K562 (cell line): ENCODE results near the gene OR2V1. TPM values are rescaled to one million over a fixed set of nuclear protein-coding genes. Genes with fewer than 3 reads are reported as not detected.
A peak's percentile ranks its signal among the peaks of the same experiment; 100 is the strongest.

Source experiments
- GATAD2B ChIP-seq: fragments of 450-650 bp; IDR thresholded peaks from 2 replicates; pipeline ENCODE4 v1.6.1; 2017; ENCODE audit warnings: mild to moderate bottlenecking, borderline replicate concordance
- NBN ChIP-seq: fragments of 450-650 bp; IDR thresholded peaks from 2 replicates; pipeline ENCODE4 v1.6.1; 2016; ENCODE audit warnings: low read depth, mild to moderate bottlenecking
- NR2C1 ChIP-seq, 2 experiments: fragments of 450-650 bp; IDR thresholded peaks; 2 replicates each; pipeline ENCODE4 v1.6.1; 2017; ENCODE audit warnings: mild to moderate bottlenecking in 2 of 2, antibody characterized with exemption in 1 of 2, inconsistent platforms in 1 of 2, missing compliant biosample characterization in 1 of 2, missing genetic modification characterization in 1 of 2
- ZNF318 ChIP-seq, 2 experiments: fragments of 450-650 bp; IDR thresholded peaks; 2 replicates each; pipeline ENCODE4 v1.6.1; 2016; ENCODE audit warnings: mild to moderate bottlenecking in 2 of 2, borderline replicate concordance in 1 of 2, low read depth in 1 of 2, moderate library complexity in 1 of 2
- polyA plus RNA-seq, 8 experiments: library from polyadenylated mRNA; depleted of rRNA in 4 of 8; stranded (reverse) in 5 of 8; unstranded in 3 of 8; fragments of >200 nt; fragmentation: Nextera tagmentation in 2 of 8; fragmentation: Illumina TruSeq in 1 of 8; extraction: Ambion mirVana in 2 of 8; extraction: Trizol in 1 of 8; gene quantifications; 2 replicates each; pipeline versions ENCODE4 v1.2.1 to v1.2.3, GENCODE V29; 2011 to 2014; ENCODE audit warnings: inconsistent platforms in 1 of 8, missing spikeins in 1 of 8
- total RNA-seq, 7 experiments: library from RNA; depleted of rRNA in 6 of 7; stranded (reverse); fragments of >200 nt in 6 of 7; fragmentation: Illumina TruSeq in 2 of 7; extraction: Trizol in 2 of 7; gene quantifications; 2 replicates each; pipeline versions ENCODE4 v1.2.1 to v1.2.3, GENCODE V29; 2011 to 2021; ENCODE audit warnings: low replicate concordance in 1 of 7
- TF ChIP-seq, protein P1 (sequence below): fragments of 450-650 bp; IDR thresholded peaks from 2 replicates; pipeline ENCODE4 v1.6.1; 2016; ENCODE audit warnings: mild to moderate bottlenecking, moderate library complexity
- TF ChIP-seq, protein P2 (sequence below): fragments of 250-450 bp; sonication (Bioruptor Pico); IDR thresholded peaks from 2 replicates; pipeline ENCODE4 v1.5.0; 2020; ENCODE audit warnings: mild to moderate bottlenecking

Gene OR2V1
- total and polyA plus RNA-seq, 9 of the 15 experiments (the other 6 are each of a cell fraction or from before 2014, with no cell fraction given): 0.04 to 0.28 (median 0.15) TPM; not detected in 5

DNA sequence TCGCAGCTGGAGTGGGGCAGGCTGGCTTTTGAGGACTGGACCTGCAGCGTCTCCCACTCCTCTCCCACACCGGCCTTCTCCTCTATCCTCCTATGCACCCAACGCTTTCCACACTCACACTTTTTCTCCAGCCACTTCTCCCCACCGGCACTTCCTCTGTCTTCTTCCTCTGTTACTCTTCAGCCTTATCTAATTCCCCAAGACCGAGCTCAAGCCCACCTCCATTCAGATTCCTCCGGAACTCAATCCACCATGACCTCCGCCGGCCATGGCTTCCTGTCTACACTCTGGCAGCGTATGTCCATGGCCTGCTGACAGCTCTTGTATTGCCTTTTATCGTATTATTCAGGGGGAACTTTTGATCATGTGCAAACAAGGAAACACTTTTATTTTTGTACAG is 545 bp upstream of the OR2V1 start (continued):
- TF ChIP-seq, protein P1, sequence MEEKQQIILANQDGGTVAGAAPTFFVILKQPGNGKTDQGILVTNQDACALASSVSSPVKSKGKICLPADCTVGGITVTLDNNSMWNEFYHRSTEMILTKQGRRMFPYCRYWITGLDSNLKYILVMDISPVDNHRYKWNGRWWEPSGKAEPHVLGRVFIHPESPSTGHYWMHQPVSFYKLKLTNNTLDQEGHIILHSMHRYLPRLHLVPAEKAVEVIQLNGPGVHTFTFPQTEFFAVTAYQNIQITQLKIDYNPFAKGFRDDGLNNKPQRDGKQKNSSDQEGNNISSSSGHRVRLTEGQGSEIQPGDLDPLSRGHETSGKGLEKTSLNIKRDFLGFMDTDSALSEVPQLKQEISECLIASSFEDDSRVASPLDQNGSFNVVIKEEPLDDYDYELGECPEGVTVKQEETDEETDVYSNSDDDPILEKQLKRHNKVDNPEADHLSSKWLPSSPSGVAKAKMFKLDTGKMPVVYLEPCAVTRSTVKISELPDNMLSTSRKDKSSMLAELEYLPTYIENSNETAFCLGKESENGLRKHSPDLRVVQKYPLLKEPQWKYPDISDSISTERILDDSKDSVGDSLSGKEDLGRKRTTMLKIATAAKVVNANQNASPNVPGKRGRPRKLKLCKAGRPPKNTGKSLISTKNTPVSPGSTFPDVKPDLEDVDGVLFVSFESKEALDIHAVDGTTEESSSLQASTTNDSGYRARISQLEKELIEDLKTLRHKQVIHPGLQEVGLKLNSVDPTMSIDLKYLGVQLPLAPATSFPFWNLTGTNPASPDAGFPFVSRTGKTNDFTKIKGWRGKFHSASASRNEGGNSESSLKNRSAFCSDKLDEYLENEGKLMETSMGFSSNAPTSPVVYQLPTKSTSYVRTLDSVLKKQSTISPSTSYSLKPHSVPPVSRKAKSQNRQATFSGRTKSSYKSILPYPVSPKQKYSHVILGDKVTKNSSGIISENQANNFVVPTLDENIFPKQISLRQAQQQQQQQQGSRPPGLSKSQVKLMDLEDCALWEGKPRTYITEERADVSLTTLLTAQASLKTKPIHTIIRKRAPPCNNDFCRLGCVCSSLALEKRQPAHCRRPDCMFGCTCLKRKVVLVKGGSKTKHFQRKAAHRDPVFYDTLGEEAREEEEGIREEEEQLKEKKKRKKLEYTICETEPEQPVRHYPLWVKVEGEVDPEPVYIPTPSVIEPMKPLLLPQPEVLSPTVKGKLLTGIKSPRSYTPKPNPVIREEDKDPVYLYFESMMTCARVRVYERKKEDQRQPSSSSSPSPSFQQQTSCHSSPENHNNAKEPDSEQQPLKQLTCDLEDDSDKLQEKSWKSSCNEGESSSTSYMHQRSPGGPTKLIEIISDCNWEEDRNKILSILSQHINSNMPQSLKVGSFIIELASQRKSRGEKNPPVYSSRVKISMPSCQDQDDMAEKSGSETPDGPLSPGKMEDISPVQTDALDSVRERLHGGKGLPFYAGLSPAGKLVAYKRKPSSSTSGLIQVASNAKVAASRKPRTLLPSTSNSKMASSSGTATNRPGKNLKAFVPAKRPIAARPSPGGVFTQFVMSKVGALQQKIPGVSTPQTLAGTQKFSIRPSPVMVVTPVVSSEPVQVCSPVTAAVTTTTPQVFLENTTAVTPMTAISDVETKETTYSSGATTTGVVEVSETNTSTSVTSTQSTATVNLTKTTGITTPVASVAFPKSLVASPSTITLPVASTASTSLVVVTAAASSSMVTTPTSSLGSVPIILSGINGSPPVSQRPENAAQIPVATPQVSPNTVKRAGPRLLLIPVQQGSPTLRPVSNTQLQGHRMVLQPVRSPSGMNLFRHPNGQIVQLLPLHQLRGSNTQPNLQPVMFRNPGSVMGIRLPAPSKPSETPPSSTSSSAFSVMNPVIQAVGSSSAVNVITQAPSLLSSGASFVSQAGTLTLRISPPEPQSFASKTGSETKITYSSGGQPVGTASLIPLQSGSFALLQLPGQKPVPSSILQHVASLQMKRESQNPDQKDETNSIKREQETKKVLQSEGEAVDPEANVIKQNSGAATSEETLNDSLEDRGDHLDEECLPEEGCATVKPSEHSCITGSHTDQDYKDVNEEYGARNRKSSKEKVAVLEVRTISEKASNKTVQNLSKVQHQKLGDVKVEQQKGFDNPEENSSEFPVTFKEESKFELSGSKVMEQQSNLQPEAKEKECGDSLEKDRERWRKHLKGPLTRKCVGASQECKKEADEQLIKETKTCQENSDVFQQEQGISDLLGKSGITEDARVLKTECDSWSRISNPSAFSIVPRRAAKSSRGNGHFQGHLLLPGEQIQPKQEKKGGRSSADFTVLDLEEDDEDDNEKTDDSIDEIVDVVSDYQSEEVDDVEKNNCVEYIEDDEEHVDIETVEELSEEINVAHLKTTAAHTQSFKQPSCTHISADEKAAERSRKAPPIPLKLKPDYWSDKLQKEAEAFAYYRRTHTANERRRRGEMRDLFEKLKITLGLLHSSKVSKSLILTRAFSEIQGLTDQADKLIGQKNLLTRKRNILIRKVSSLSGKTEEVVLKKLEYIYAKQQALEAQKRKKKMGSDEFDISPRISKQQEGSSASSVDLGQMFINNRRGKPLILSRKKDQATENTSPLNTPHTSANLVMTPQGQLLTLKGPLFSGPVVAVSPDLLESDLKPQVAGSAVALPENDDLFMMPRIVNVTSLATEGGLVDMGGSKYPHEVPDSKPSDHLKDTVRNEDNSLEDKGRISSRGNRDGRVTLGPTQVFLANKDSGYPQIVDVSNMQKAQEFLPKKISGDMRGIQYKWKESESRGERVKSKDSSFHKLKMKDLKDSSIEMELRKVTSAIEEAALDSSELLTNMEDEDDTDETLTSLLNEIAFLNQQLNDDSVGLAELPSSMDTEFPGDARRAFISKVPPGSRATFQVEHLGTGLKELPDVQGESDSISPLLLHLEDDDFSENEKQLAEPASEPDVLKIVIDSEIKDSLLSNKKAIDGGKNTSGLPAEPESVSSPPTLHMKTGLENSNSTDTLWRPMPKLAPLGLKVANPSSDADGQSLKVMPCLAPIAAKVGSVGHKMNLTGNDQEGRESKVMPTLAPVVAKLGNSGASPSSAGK: peak; percentile 18; the same call in 1 of the 2 replicates
- TF ChIP-seq NBN (peak; percentile 49; the same call in 1 of the 2 replicates), ZNF318 (IDR thresholded peaks at IDR 0.05; ENCODE audit: borderline replicate concordance in 1 of 2, low read depth in 1 of 2) (no peak), GATAD2B (no peak), NR2C1 (IDR thresholded peaks at IDR 0.05) (peak; percentile 61), NR2C1 (tag; IDR thresholded peaks at IDR 0.05) (no peak)
- TF ChIP-seq, protein P2, sequence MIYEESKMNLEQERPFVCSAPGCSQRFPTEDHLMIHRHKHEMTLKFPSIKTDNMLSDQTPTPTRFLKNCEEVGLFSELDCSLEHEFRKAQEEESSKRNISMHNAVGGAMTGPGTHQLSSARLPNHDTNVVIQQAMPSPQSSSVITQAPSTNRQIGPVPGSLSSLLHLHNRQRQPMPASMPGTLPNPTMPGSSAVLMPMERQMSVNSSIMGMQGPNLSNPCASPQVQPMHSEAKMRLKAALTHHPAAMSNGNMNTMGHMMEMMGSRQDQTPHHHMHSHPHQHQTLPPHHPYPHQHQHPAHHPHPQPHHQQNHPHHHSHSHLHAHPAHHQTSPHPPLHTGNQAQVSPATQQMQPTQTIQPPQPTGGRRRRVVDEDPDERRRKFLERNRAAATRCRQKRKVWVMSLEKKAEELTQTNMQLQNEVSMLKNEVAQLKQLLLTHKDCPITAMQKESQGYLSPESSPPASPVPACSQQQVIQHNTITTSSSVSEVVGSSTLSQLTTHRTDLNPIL (CRISPR knock-in tag): no peak
